DOHH2 (cell line): Measurements from ENCODE around the gene COL20A1.

ENCODE experiments used
- CTCF ChIP-seq: fragments of 200-600 bp; sonication (generic); IDR thresholded peaks from one replicate; pipeline ENCODE4 v1.5.1; 2014; ENCODE audit warnings: antibody characterized with exemption, mild to moderate bottlenecking, low read depth, low read length; ENCODE audit not compliant: poor library complexity, severe bottlenecking
- EZH2phosphoT487 ChIP-seq: fragments of 200-600 bp; sonication (generic); IDR thresholded peaks from 2 replicates; pipeline ENCODE4 v1.6.1; 2017; ENCODE audit warnings: borderline replicate concordance, mild to moderate bottlenecking, antibody characterized with exemption, low read length, moderate library complexity, mixed read lengths

GRCh38 chr20:63377951-63378381 is 85.0 kb downstream of the COL20A1 start:
- TF ChIP-seq CTCF = no peak
- TF ChIP-seq EZH2phosphoT487 = no peak
